Mucosa of descending colon (tissue), 3 donors: ENCODE data around the gene CYB561D2. TPM values are rescaled to one million over a fixed set of nuclear protein-coding genes. Genes with fewer than 3 reads are reported as not detected.

Experiments used
- ATAC-seq: fragments of 200-7000 bp; cut with Tn5 transposase; one replicate; pipeline ENCODE4 v1.9.1; 2020; ENCODE audit warnings: mild to moderate bottlenecking, moderate library complexity
- DNase-seq, 3 donors: peaks; one replicate each; pipeline ENCODE4 v3.0.0-alpha.2; 2020
- H3K36me3 ChIP-seq: fragments of 200-600 bp; one replicate; pipeline ENCODE4 v1.8.0; 2021; ENCODE audit warnings: low read depth, mild to moderate bottlenecking
- H3K4me1 ChIP-seq: fragments of 200-600 bp; one replicate; pipeline ENCODE4 v1.8.0; 2021; ENCODE audit warnings: low read depth, mild to moderate bottlenecking
- H3K4me3 ChIP-seq: fragments of 200-600 bp; one replicate; pipeline ENCODE4 v1.8.0; 2021; ENCODE audit warnings: mild to moderate bottlenecking
- H3K9me3 ChIP-seq: fragments of 200-600 bp; one replicate; pipeline ENCODE4 v1.8.0; 2021; ENCODE audit warnings: mild to moderate bottlenecking
- CTCF ChIP-seq: fragments of 200-600 bp; IDR thresholded peaks from one replicate; pipeline ENCODE4 v1.8.0; 2022; ENCODE audit warnings: antibody characterized with exemption, mild to moderate bottlenecking
- intact Hi-C, 2 donors: fragments of 100-400 bp; cut with DNase I in 1 of 2; cut with micrococcal nuclease in 1 of 2; formaldehyde crosslinking; loops; one replicate each; pipeline versions ENCODE4 v1.11.0 to v1.11.1; 2022; cut with DNase I, micrococcal nuclease
- total RNA-seq, 3 donors: library from RNA; stranded (reverse); fragmentation: NEBNext Ultra II Directional in 2 of 3; extraction: Animal tissue kit (Norgen Biotek cat#: 25700) in 2 of 3; gene quantifications; one replicate each; pipeline versions ENCODE4 v1.2.1 to v1.2.4, GENCODE V29; 2021 to 2023
- donor health status: DM: no; HTN: no; CAD: no; lungs with moderate emphysema.
- donor health status: DM: no; HTN: no; CAD: no.
- donor health status: DM: no; HTN: yes; CAD: no.

The CYB561D2 gene
- total RNA-seq, 3 donors from 2014 or later = 20.5 to 37.6 (median 36.7) TPM

GRCh38 chr3:50337175-50337861 is 13.3 kb upstream of the CYB561D2 start:
- DNase-seq = peak; percentile 99 to 100 (median 99)
- TF ChIP-seq CTCF = no peak
- peak; percentile 87 for ATAC-seq
- H3K4me3 ChIP-seq = peak overlapping the region; percentile 53
- intact Hi-C loops = no loop called here
- H3K9me3 ChIP-seq = no peaks in the 10 kb centered on the region
- peaks cover 60% of the 10 kb centered on the region for H3K4me1 ChIP-seq
- H3K36me3 ChIP-seq = no peaks in the 10 kb centered on the region

GRCh38 chr3:50338965-50339364 is 11.7 kb upstream of the CYB561D2 start:
- Histone ChIP-seq H3K4me1 (peaks cover 54% of the 10 kb centered on the region), H3K9me3 (no peaks in the 10 kb centered on the region), H3K36me3 (no peaks in the 10 kb centered on the region), H3K4me3 (no peak overlapping the region)
- DNase-seq (no peak), ATAC-seq (no peak)
- TF ChIP-seq CTCF = no peak
- intact Hi-C loops = no loop called here

- intact Hi-C loops = no loop called here
- Histone ChIP-seq H3K4me1 (peaks cover 47% of the 10 kb centered on the region), H3K36me3 (no peaks in the 10 kb centered on the region), H3K9me3 (no peaks in the 10 kb centered on the region), H3K4me3 (peak overlapping the region; percentile 17)
- ATAC-seq = no peak
- no peak for TF ChIP-seq CTCF
- DNase-seq = no peak
Observed at GRCh38 chr3:50339485-50340146, 11.0 kb upstream of the CYB561D2 start.

- TF ChIP-seq CTCF = no peak
- no peak for DNase-seq
- H3K36me3 ChIP-seq = no peaks in the 10 kb centered on the region
- intact Hi-C loops = no loop called here
- no peak for ATAC-seq
- no peaks in the 10 kb centered on the region for H3K9me3 ChIP-seq
- peaks cover 43% of the 10 kb centered on the region for H3K4me1 ChIP-seq
- H3K4me3 ChIP-seq = peak overlapping the region; percentile 17
Observed at GRCh38 chr3:50340147-50340447, 10.6 kb upstream of the CYB561D2 start.

GRCh38 chr3:50340448-50341329 is 10.0 kb upstream of the CYB561D2 start, which contains the start of gene RASSF1:
Gene RASSF1 (minus strand): TSS chr3:50340836. CDS start chr3:50340805, 31 bp downstream.
- H3K4me1 ChIP-seq = peaks cover 43% of the 10 kb centered on the region
- H3K9me3 ChIP-seq = no peaks in the 10 kb centered on the region
- H3K36me3 ChIP-seq = no peaks in the 10 kb centered on the region
- ATAC-seq (peak; percentile 39), DNase-seq (peak; percentile 79 to 93 (median 88))
- H3K4me3 ChIP-seq = peak within 1 kb of the TSS; percentile 17
- no peak for TF ChIP-seq CTCF
- intact Hi-C loops = no loop called here
